ENCODE results near the gene TMED4.

DNA sequence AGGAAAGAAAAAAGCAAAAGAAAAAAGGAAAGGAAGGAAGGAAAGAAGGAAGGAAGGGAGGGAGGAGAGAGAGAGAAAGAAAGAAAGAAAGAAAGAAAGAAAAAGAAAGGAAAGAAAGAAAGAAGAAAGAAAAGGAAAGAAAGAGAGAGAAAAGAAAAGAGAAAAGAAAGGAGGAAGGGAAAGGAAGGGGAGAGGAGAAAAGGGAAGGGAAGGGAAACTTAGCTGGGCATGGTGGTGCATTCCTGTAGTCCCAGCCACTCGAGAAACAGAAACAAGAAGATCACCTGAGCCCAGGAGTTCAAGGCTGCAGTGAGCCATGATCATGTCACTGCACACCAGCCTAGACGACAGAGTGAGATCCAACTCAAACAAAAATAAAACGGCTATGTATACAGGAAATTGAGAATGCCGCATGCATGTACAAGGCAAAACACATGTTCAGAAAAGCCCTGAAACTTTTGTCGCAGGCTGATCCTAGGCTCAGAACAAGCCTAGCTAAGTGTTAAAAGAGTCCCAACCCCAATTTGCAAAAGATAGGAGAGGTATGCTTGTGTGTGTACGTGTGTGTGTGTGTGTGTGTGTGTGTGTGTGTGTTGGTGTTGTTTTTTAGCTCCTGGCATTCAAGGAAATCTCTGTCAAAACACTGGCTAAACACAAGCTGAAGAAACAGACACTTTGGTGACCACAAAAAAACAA lies 34.3 kb downstream of the TMED4 start:
- TF ChIP-seq, protein P1, sequence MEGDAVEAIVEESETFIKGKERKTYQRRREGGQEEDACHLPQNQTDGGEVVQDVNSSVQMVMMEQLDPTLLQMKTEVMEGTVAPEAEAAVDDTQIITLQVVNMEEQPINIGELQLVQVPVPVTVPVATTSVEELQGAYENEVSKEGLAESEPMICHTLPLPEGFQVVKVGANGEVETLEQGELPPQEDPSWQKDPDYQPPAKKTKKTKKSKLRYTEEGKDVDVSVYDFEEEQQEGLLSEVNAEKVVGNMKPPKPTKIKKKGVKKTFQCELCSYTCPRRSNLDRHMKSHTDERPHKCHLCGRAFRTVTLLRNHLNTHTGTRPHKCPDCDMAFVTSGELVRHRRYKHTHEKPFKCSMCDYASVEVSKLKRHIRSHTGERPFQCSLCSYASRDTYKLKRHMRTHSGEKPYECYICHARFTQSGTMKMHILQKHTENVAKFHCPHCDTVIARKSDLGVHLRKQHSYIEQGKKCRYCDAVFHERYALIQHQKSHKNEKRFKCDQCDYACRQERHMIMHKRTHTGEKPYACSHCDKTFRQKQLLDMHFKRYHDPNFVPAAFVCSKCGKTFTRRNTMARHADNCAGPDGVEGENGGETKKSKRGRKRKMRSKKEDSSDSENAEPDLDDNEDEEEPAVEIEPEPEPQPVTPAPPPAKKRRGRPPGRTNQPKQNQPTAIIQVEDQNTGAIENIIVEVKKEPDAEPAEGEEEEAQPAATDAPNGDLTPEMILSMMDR (IDR thresholded peaks at IDR 0.05) = no peak
- TF ChIP-seq POLR2A (IDR thresholded peaks at IDR 0.05) = no peak
